GM18861 (cell line): ENCODE measurements around the gene DLGAP1.

Experiments used
- ATAC-seq: cut with Tn5 transposase; IDR thresholded peaks from one replicate; pipeline ENCODE4 v1.9.1; 2021; ENCODE audit not compliant: unreplicated experiment

The DLGAP1 gene

DNA sequence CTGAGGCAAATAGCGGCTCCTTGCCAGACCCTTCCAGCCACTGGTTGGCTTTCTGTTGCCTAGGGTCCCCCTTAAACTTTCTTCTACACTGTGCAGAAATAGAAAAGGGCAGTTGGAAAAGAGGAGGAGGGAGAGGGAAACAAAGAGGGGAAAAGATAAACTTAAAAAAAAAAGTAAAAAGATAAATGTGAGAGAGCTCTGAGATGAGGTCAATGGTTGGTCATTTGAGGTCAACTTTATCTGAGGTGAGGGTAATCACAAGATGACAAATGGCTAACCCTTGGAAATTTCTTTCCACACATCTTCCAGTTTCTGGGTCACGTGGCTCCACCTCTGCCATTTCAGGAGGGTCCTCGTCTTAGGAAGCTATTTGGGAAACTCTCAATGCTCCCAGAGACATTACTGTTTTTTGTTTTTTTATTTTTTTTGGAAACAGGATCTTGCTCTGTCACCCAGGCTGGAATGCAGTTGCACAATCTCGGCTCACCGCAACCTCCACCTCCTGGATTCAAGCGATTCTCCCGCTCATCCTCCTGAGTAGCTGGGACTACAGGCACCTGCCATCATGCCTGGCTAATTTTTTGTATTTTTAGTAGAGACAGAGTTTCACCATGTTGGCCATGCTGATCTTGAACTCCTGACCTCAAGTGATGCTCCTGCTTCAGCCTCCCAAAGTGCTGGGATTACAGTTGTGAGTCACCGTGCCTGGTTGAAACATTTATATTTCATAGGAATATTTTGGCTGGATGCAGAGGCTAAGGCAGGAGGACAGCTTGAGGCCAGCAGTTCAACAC is 805.3 kb downstream of the DLGAP1 start:
- no peak for ATAC-seq

- ATAC-seq: no peak
These were observed 805.9 kb downstream of the DLGAP1 start for GRCh38 chr18:3649135-3649632.

- ATAC-seq: no peak
These were observed 806.5 kb downstream of the DLGAP1 start for GRCh38 chr18:3648641-3649040.

DNA sequence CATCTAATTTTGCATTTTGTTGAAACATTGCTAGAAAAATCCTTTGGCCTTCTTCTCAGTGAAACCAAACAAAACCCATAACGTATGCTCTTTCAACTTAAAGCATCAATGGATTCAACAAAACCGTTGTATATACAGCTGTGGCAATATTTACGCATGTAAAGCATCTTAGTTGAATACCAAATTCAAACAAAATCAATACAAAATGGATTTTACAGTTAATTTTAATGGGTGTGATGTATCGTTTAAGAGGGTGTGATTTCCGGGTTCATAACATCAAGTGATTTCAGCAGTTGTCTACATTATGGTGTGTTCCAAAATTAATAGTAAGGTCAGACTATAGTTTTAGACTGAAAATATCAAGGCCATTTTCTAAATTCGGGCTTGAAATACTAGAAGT is 806.9 kb downstream of the DLGAP1 start:
- no peak for ATAC-seq

GRCh38 chr18:3647636-3648035 is 807.5 kb downstream of the DLGAP1 start:
- no peak for ATAC-seq

- no peak for ATAC-seq
These were observed 809.5 kb downstream of the DLGAP1 start for GRCh38 chr18:3645384-3646156.

DNA sequence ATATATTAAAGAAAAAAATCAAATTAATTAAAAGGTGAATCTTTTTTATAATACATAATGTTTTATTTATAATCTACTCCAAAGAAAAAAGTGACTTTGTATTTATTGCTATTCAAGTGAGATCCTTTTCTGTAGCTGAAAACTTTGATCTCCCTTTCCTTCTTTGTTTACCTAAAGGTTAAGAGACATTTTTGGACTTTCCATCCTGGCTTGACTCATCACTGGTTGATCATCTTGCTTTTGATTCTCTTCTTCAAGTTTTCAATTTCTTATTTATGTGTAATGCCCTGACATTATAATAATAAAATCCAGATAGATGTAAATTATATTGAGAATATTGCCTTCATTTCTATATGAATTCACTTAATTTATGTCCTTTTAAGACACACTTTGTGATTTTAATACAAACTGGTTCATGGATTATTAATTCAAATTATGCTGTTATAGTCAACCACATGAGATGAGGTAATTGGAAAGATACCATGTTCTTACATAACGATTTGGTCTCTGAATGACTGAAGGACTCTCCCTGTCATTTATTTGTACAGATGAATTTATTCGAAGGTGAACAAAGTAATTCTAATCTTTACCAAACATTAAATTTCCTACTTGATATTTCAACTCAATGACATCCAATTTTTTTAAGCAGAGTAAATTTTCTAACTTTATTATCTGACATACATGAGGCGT is 820.7 kb downstream of the DLGAP1 start:
- no peak for ATAC-seq

GRCh38 chr18:3631887-3632286 is 823.2 kb downstream of the DLGAP1 start:
- no peak for ATAC-seq

DNA sequence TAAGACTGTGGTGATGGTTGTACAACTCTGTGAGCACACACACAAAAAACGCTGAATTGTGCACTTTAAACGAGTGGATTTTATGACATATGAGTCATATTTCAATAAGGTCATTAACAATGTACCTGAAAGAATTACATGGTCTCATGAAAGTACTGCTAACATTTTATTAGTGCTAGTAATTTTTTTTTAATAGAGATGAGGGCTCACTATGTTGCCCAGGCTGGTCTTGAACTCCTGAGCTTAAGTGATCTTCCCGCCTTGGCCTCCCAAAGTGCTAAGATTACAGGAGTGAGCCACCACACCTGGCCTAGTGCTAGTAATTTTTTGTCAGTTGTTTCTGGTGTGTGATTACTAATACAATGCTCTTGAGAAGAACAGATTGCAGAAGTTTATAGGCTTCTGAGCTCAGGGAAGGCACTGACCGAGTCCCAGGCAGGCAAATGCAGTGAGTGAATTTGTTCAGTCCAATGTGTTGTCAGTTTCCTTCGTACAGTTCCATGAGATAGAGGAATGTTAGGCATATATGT is 828.1 kb downstream of the DLGAP1 start:
- ATAC-seq: no peak

GRCh38 chr18:3625742-3626091 is 829.4 kb downstream of the DLGAP1 start:
- no peak for ATAC-seq

GRCh38 chr18:3624935-3625741 is 830.0 kb downstream of the DLGAP1 start:
- ATAC-seq: no peak

- no peak for ATAC-seq
These were observed 830.6 kb downstream of the DLGAP1 start for GRCh38 chr18:3624546-3624934.

DNA sequence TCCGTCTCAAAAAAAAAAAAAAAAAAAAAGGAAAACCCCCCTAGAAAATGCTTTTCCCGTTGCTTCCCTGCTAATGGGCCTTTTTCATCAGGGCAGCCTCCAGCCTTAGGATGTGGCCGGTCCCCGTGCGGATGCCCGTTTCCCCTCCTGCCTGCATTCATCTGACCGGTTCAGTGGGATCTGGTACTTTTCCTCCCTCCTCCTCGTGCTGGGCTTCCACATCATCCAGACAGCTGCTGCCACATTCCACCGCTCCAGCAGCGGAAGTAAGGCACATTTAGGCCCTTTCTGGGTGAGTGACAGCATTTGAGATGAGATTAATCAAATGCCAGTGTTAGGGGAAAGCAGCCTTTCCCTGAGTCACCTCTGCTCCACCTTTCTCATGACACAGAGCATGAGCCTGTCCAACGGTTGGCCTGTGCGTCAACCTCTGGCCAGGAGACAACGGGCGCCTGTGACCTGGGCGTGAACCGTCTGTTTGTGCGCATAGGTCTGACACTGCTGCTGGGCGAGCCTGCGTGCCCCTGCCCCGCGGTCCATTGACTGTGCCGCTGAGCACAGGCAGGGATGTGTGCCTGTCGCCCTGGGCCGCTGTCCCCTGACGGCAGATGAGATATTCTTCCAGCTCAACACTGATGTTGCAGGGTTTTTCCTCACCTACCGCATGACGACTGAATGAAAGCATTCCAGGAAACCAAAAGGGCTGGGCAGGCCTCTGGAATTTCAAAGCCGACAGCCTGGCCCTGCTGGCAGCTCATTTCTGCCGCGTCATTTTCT is 831.1 kb downstream of the DLGAP1 start:
- no peak for ATAC-seq

- ATAC-seq: no peak
These were observed 834.7 kb downstream of the DLGAP1 start for GRCh38 chr18:3620146-3621119.

DNA sequence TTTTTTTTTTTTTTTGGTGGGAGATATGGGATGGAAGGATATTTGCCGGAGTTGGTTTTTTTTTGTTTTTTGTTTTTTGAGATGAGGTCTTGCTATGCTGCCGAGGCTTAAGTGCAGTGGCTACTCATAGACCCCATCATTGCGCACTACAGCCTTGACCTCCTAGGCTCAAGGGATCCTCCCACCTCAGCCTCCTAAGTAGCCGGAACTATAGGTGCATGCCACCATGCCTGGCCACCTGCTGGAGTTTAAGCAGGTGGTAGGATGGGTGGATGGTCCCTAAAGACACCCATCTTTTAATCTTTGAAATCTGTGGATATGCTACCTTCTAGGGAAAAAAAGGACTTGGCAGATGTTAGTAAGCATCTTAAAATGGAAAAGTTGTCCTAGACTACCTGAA is 835.4 kb downstream of the DLGAP1 start:
- no peak for ATAC-seq

DNA sequence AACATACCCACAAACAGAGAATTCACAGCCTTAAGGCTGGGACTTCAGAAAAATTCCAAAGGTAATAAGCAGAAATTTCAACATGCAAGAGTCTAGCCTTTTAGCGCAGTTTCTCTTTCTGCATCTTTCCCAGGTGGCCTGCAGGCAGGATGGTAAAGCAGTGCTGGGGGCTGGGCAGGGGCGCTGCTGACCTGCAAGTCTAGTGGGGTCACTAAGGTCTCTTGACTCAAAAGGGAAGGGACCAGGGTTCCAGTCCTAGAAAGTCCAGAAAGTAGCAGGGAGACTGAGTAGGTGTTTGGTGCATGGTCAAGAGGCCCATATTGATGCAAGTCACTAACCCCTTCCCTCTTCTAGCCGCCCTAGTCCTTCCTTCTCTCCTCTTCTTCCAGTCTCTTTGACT is 835.9 kb downstream of the DLGAP1 start:
- no peak for ATAC-seq

GRCh38 chr18:3616744-3617143 is 838.4 kb downstream of the DLGAP1 start:
- ATAC-seq: no peak

GRCh38 chr18:3616142-3616541 is 839.0 kb downstream of the DLGAP1 start:
- no peak for ATAC-seq
